Endothelial cell of hepatic sinusoid (primary cell): ENCODE measurements around the gene OR10V1.

Experiments used
- in situ Hi-C: cut with HindIII; loops from 2 replicates; pipeline ENCODE4 v1.10.0; 2017; ENCODE audit warnings: low sequenced_read_pairs

The OR10V1 gene

GRCh38 chr11:59668950-59669610, 44.6 kb downstream of the OR10V1 start, which contains the start of gene PATL1:
Gene PATL1, minus strand, starts transcription at chr11:59669037. Its CDS starts 142 bp downstream, at chr11:59668895.
- in situ Hi-C loops = loop anchor here (5.0 kb wide), 2 partner anchors 62 to 117 kb away; no protein-coding TSS in a partner anchor

GRCh38 chr11:59668188-59668949, 45.3 kb downstream of the OR10V1 start:
- in situ Hi-C loops = loop anchor here (5.0 kb wide), 2 partner anchors 61 to 116 kb away; no protein-coding TSS in a partner anchor

GRCh38 chr11:59667812-59668187, 45.8 kb downstream of the OR10V1 start:
- in situ Hi-C loops = loop anchor here (5.0 kb wide), 2 partner anchors 60 to 115 kb away; no protein-coding TSS in a partner anchor

GRCh38 chr11:59666969-59667368, 46.7 kb downstream of the OR10V1 start:
- in situ Hi-C loops = loop anchor here (5.0 kb wide), 2 partner anchors 60 to 115 kb away; no protein-coding TSS in a partner anchor
